DMS53 treated with DMSO at 0.1 percent for 48 hours (cell line): ENCODE results near the gene DMP1.
A peak's percentile ranks its signal among the peaks of the same experiment; 100 is the strongest.

Experiments used
- DNase-seq: peaks from one replicate; lab custom pipeline; 2025; ENCODE audit not compliant: unreplicated experiment; lab: John Stamatoyannopoulos, UW

Gene DMP1, protein sequence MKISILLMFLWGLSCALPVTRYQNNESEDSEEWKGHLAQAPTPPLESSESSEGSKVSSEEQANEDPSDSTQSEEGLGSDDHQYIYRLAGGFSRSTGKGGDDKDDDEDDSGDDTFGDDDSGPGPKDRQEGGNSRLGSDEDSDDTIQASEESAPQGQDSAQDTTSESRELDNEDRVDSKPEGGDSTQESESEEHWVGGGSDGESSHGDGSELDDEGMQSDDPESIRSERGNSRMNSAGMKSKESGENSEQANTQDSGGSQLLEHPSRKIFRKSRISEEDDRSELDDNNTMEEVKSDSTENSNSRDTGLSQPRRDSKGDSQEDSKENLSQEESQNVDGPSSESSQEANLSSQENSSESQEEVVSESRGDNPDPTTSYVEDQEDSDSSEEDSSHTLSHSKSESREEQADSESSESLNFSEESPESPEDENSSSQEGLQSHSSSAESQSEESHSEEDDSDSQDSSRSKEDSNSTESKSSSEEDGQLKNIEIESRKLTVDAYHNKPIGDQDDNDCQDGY

DNA sequence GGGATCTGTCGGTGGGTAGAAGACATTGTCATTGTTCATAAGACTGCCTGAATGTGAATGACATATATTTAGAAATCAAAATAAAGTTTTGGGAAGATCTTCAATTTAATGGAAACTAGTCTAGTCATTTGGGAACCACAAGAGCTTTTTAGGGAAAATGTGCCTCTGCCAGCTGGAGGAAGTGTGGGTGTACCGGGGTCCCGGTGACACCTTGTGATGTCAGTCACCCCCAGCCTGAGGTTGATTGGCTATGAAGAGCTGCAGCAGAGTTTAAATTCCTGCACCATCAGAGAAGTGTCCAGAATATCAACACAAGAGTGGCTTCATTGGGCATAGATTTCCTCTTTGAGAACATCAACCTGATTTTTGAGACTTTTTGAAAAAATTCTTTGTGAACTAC is at the start of gene DMP1:
Gene DMP1, plus strand, starts transcription at position 301 of the 400 bp plus-strand sequence. CDS start 6,213 bp downstream, outside the sequence.
- no peak for DNase-seq

DNA sequence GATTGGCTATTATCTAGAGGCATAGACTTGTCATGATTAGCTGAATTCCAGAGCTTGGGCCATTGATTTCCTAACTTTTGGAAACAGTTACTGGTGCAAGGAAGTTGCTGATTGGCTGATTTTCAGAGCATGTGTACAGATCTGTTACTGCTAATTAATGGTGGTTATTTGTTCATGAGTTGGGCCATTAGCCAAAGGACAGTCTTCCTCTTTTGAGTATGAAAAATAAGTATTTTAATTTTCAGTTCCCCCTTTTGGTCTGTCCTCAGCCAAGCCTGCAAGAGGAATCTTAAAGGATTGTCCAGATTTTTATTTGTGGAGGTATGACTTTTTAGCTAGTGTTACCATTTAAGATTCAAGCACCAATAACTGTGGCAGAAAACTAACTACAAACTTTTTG is 48.7 kb upstream of the DMP1 start:
- no peak for DNase-seq

DNA sequence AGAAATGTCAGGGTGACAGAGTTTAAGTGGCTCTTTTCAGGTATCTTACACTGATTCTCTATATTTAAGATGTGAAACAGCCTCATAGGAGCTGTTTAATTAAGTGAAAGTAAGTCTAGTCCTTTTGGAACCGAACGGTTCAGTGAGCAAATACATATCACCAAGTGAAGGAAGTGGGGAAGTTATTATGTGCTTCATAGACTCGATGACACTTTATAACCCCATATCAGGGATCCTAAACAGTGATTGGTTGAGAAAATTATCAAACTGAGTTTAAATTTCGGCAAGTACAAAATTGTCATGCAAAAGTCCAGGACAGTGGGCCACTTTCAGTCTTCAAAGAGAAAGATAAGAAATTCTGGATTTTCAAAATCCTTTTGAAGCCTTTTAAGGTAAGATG is 41.9 kb upstream of the DMP1 start, which contains the start of gene DSPP:
Gene DSPP, plus strand, starts transcription at position 301 of the 400 bp plus-strand sequence. CDS start 2,380 bp downstream, outside the sequence.
- DNase-seq = no peak

DNA sequence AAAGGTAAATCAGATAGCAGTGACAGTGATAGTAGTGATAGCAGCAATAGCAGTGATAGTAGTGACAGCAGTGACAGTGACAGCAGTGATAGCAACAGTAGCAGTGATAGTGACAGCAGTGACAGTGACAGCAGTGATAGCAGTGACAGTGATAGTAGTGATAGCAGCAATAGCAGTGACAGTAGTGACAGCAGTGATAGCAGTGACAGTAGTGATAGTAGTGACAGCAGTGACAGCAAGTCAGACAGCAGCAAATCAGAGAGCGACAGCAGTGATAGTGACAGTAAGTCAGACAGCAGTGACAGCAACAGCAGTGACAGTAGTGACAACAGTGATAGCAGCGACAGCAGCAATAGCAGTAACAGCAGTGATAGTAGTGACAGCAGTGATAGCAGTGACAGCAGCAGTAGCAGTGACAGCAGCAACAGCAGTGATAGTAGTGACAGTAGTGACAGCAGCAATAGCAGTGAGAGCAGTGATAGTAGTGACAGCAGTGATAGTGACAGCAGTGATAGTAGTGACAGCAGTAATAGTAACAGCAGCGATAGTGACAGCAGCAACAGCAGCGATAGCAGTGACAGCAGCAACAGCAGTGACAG is 35.7 kb upstream of the DMP1 start:
- DNase-seq = no peak

DNA sequence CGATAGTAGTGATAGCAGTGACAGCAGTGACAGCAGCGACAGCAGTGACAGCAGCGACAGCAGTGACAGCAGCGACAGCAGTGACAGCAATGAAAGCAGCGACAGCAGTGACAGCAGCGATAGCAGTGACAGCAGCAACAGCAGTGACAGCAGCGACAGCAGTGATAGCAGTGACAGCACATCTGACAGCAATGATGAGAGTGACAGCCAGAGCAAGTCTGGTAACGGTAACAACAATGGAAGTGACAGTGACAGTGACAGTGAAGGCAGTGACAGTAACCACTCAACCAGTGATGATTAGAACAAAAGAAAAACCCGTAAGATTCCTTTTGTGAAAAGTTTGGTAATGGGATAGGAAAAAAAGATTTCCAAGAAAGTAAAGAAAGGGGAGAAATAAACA is 33.8 kb upstream of the DMP1 start:
- DNase-seq = no peak

DNA sequence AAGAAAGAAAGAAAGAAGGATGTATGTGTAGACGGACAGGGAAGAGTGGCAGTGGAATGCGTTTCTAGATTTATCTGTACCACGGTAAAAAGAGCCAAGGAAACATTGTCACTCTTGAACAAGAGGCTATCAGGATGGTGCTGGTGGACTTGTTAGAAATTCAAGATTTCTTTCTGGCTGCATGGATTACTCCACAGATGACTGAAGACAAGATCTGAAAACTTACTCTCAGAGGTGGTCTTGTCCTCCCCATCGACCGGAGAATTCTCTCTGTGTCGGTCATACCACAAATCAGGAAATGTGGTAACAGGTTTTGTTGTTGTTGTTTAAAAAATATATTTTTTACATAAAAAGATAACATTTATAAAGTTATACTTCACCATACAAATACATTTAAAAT is 30.0 kb upstream of the DMP1 start:
- DNase-seq = no peak

DNA sequence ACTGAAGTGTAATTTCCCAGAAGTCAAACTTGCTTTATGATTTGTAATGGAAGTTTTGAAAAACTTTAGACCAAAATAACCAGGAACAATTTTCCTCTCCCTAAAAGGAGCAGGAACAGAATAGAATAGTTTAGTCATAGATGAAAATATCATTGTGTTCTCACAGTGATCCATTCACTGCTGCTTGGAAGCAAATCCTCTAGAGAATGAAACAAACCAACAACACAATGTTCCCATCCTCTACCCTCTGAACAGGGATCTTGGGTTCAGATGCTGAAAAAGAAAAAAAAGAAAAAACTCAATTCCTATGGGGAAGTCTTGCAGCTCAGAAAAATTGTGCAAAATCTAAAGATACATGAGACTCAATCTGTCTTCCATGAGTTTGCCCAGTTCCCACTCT is 29.6 kb upstream of the DMP1 start:
- DNase-seq = no peak

DNA sequence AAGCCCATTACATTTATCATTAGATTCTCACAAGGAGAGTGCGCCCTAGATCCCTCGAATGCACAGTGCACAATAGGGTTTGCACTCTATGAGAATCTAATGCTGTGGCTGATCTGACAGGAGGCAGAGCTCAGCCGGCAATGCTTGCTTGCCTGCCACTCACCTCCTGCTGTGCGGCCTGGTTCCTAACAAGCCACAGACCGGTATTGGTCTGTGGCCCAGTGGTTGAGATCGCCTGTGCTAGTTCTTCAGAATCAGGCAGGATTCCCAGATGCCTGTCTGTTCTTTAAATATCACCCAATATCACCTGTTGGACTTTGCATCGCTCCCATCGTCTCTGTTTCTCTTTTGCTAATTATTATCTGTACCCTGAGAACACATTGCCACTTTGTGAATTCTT is 27.8 kb upstream of the DMP1 start:
- no peak for DNase-seq

DNA sequence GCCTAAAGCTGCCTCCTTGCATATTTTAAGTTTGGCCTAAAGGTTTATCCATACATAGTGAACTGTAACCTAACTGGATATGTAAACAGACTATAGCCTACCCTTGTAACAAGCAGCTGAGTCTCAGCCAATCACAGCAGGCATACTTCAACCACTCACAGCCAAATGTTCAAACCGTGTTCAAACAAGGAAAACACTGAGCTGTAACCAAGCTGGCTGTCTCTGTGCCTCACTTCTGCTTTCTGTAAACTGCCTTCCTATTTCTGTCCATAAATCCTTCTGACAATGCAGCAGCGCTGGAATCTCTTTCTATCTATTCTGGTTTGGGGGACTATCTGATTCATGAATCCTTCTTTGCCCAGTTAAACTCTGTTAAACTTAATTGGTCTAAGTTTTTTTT is 25.4 kb upstream of the DMP1 start:
- no peak for DNase-seq

DNA sequence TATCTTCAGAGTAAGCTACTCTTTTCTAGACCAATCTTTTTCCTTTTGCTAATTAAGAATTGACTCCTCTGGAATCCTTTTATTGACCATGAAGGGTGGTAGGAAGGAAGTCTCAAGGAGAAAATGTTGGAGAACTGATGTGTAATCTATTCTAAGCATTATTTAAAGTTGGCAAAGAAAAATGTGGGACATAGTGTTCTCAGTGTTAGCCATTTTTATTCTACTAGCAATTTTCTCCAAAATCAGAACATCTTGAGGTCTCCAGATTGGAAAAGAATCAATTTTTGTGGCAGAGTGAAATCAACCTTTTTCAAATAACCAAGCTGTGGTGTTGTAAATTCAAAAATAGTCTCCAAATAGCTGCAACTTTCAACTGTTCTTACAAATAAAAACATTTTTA is 18.4 kb upstream of the DMP1 start:
- DNase-seq = no peak

DNA sequence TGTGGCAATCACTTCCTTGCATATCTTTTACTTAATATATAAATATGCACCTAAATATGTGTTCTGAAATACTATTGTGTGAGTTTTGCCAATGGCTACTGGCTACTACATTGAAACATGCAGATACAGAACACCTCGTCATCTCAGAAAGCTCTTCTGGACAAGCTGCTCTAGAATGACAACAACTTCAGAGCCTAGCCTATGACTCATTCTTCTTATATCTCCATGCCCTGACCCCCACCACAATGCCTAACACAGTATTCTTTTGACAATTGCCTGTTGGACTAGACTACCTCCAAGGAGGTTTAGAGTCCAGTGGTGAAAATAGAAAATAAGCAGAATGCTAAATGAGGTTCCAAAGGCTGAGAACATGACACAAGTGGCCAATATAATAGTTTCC is 17.6 kb upstream of the DMP1 start:
- DNase-seq = no peak

DNA sequence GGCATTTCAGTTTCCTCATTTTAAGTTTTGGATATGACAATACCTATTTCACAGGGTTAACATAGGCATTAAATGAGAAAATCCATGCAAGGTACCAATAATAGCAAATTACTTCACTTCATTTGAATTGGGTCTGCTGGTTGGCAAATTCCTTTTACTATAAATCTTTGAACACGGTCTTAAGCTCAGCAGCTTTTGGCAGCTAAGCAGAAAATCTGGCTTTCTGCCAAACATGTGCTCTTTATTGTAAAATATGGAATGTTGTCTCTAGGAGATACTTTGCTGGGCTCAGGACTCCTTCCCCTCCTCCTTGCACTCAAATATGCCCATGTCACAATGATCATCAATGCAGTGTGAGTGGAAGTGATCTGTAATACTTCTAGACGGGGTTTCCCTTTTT is 16.8 kb upstream of the DMP1 start:
- no peak for DNase-seq

DNA sequence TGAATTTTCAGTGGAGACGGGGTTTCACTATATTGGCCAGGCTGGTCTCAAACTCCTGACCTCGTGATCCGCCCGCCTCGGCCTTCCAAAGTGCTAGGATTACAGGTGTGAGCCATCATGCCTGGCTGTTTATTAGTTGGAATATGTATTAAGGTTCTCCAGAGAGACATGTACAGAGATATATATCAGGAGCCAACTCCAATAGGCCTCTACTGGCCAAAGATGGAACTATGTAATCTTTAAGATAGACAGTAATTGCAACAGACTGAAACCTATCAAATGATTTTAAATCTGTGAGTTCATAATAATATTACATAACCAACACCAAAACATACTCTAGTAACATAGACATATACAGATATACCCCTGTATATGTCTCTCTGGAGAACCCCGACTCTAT is 5.8 kb upstream of the DMP1 start:
- DNase-seq = no peak

DNA sequence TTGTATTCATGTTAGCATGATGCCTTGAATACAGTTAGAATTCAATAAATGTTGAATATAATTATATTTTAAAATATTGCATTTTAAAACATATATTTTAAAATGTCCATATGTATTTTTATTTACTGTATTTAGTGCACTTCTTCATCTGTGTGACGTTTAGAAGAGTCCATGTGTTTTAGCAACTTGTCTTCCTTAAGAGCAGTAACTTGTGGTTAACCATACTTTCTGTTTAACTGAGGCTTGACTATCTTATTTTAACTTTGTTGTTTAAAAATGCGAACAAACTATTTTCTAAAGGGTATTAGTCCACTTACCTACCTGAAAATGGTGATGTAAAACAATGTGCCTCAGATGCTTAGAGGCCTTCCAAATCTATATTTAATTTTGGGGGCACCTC is 858 bp downstream of the DMP1 start:
- DNase-seq = no peak

DNA sequence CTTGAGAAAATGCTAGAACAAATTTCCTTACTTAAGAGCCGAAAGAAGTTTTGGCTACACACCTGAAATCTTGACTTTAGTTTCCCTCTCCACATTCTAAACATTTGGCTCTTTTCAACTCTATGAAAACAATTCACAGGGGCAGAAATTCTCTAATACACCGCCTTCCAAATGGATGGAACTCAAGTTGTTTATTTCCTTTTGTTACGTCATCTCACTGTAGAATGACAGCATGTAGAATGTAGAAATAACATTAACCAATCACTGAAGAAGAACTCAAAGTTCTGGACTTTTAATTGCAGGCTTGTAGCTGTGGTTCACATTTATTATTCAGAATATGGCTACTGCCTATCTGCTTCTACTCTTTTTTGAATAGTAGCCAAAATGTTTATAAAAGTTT is 1.9 kb downstream of the DMP1 start:
- DNase-seq = no peak

DNA sequence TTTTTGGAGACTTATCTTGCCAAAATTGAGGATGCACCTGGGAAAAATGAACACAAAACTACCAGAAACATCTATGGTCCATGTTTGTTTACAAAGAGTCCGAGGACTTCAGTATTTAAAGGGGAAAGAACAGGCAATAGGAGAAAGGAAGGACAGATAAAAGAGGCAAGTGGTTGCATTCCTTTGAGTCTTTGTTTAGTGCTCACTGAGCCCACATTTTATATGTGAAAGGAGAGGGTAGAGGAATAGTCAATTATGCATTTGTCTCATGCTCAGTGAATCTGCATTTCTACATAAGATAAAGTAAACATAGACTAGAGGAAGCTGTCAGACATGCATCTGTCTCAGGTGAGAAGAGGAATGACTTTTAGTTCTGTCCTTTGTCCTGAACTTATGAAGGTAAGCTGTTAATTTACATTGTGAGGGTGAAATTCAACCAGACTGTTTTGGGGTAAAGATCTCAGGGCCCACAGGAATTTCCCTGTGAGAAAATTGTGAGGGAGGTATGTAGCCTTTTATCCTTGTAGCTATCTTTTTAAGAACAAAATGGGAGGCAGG is 4.5 kb downstream of the DMP1 start:
- DNase-seq = no peak

DNA sequence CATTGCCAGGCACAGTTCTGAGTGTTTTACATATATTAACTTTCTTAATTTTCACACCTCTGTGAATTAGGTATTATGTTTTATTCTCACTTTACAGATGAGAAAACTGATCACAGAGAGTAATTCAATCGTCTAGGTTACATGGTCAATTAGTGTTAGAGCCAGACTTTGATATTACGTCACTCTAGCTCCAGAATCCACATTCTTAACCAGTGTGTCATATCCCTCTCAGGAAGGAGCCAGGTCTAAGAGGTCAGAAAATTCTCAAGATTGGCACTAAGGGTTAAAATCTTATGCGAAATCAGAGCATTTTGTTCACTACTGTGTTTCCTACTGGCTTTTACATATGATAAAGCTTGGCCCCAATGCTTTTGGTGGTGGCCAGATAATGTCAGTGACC is 7.4 kb downstream of the DMP1 start:
- no peak for DNase-seq

DNA sequence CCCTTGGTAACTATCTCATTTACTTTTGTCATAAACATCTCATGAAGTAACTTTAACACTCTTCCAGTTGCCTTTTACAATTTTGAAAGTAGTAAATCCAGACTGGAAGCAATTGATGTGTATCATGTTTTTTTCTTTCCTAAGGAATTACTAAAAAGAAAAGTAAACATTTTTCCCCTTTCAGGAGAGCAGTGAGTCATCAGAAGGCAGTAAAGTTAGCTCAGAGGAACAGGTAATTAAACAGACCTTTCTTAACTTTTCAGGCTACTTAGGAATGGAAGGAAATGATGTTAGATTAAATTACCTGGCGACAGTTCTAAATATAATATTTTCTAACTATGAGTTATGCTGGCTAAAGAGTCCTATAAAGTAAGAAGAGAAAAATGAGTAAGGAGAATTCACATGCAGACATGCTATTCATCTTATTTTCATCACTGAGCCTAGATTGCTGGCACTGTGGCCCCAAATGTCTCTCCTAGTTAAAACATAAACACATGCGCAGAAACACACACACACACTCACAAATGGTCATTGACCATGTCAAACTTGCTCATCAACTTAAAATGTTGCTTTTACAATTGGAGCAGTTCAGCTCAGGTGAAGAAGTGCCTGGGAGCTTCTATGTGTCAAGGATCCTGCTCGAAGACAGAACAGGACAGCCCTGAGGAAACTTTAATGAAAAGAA is 9.3 kb downstream of the DMP1 start:
- peak; percentile 0 for DNase-seq

DNA sequence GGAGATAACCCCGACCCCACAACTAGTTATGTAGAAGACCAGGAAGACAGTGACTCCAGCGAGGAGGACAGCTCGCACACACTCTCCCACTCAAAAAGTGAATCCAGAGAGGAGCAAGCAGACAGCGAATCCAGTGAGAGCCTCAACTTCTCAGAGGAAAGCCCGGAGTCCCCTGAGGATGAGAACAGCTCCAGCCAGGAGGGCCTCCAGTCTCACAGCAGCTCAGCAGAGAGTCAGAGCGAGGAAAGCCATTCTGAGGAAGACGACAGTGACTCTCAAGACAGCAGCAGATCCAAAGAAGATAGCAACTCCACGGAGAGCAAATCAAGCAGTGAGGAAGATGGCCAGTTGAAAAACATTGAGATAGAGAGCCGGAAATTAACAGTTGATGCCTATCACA is 12.8 kb downstream of the DMP1 start:
- no peak for DNase-seq

DNA sequence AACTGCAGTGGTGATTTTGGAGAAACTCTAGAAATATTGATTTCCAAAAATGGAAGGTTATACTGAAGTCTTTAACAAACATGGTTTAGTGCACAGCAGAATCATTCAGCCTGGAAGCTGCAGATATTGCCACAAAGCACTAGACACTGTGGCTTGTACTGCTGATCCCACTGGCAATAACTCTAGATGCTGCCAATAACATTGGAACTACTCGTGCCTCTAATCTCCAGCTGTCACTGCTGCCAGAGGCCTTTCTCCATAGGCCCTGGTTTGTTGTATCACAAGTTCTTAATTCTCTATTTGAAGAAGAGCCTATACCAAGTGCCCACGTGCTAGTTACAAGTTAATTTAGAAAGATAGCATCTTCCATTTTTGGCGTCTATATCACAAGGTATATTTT is 19.3 kb downstream of the DMP1 start:
- DNase-seq = no peak

DNA sequence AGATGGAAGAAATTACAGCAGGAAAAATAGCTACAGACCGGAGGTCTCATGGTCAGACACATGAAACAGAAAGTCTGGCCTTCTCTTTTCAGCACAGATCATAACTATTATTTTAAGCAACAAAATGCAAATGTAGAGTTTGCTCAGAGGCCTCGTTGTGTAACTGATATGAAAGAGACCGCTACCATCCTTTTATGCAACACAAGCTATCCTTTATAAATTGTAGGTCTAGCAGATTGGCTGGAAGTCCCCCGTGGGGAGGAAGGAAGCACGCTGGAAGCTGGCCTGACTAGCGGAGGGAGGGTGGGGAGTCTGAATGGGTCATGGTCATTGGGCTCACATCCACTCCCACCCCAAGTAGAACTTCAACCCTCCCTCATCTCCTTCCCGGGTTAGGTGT is 27.7 kb downstream of the DMP1 start:
- no peak for DNase-seq
